ENCODE measurements around the gene GPC5. TPM values are rescaled to one million over a fixed set of nuclear protein-coding genes. Genes with fewer than 3 reads are reported as not detected.

The GPC5 gene
- total and polyA plus RNA-seq, 10 donors: 0.04 to 0.83 (median 0.26) TPM; not detected in 3

DNA sequence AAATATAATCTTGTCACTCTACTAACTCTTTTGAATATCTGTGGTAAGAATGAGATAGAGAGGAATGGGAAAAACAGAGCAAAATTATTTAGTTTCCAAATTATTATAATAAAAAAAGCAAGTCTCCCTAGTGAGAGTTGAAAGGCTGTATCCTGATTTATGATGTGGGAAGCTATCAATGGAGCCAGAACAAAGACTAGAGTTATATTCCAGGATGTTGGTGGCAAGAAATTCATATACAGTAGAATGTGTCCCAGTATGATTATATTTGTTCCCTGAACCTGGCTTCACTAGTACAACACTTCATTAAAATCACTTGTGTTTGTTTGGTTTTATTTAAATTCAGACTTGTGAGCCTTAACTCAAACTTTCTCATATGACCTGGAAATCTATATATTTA, 630.3 kb downstream of the GPC5 start:
- no peaks in the 10 kb centered on the region for H3K36me3 ChIP-seq
- H3K9me3 ChIP-seq: peaks cover 0 to 10% (median under 1%) of the 10 kb centered on the region in 8 donors
- no peak for TF ChIP-seq POLR2AphosphoS5 (IDR thresholded peaks at IDR 0.05)
- no peak for TF ChIP-seq POLR2A (IDR thresholded peaks at IDR 0.05)
- TF ChIP-seq, protein P1, sequence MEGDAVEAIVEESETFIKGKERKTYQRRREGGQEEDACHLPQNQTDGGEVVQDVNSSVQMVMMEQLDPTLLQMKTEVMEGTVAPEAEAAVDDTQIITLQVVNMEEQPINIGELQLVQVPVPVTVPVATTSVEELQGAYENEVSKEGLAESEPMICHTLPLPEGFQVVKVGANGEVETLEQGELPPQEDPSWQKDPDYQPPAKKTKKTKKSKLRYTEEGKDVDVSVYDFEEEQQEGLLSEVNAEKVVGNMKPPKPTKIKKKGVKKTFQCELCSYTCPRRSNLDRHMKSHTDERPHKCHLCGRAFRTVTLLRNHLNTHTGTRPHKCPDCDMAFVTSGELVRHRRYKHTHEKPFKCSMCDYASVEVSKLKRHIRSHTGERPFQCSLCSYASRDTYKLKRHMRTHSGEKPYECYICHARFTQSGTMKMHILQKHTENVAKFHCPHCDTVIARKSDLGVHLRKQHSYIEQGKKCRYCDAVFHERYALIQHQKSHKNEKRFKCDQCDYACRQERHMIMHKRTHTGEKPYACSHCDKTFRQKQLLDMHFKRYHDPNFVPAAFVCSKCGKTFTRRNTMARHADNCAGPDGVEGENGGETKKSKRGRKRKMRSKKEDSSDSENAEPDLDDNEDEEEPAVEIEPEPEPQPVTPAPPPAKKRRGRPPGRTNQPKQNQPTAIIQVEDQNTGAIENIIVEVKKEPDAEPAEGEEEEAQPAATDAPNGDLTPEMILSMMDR (IDR thresholded peaks at IDR 0.05 in 8 of 11, conservative IDR thresholded peaks at IDR 0.05 in 3 of 11): no peak
- no peaks in the 10 kb centered on the region for H3K27me3 ChIP-seq (replicated peaks in 1 of 7)
- DNase-seq: no peak
- no peak overlapping the region for H3K4me3 ChIP-seq
- intact Hi-C loops (cut with DNase I; ENCODE audit: low total_unique reads): no loop called here
- H3K4me1 ChIP-seq: no peaks in the 10 kb centered on the region
- H3K27ac ChIP-seq: no peak overlapping the region

DNA sequence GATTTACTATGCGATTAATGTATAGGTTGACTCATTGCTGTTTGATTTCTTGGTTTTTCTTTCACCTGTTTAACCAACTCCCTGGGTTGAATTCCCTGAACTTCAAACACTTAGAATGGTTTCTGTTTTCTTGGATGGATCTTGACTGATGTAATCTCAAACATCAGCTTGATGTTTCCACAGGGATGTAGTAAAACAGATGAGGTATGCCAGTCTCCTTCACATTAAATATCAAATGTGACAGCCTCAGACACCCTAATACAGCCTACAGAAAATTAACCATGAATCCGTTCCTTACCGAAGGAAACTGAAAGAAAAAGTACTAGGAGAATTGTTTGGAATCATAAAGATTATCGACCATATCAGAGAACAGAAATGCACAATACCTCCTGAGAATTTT, 631.2 kb downstream of the GPC5 start:
- Histone ChIP-seq H3K4me1 (no peaks in the 10 kb centered on the region), H3K9me3 (peaks cover 0 to 18% (median under 1%) of the 10 kb centered on the region in 8 donors), H3K27ac (no peak overlapping the region), H3K27me3 (replicated peaks in 1 of 7) (no peaks in the 10 kb centered on the region), H3K36me3 (no peaks in the 10 kb centered on the region), H3K4me3 (no peak overlapping the region)
- 85 to 93% (median 90%) methylated on average over 4 of the region's 4 CpGs for WGBS, 5 donors
- intact Hi-C loops (cut with DNase I; ENCODE audit: low total_unique reads): no loop called here
- TF ChIP-seq, protein P1 (IDR thresholded peaks at IDR 0.05 in 8 of 11, conservative IDR thresholded peaks at IDR 0.05 in 3 of 11): no peak
- TF ChIP-seq POLR2AphosphoS5 (IDR thresholded peaks at IDR 0.05) (no peak), POLR2A (IDR thresholded peaks at IDR 0.05) (no peak)
- no peak for DNase-seq

DNA sequence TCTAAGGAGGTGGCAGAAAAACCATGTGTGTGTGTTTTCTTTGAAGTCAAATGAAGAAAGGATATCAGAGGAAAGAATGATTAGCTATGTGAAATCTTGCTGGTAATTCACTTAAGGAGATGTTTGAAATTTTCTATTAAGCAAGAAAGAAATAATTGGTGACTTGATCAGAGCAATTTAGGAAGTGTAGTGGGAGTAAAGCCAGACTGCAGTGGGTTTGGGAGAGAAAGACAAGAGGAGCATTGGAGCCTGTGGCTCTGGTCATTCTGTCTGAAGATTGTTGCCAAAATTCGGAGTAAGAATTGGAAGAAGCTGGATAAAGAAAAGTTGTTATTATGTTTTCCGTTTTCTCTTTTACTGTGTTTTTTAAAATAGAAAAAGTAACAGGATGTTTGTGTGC, 640.5 kb downstream of the GPC5 start:
- Histone ChIP-seq H3K36me3 (no peaks in the 10 kb centered on the region), H3K9me3 (peaks cover 0 to 6% (median 0%) of the 10 kb centered on the region in 8 donors), H3K4me1 (no peaks in the 10 kb centered on the region), H3K27me3 (replicated peaks in 1 of 7) (no peaks in the 10 kb centered on the region), H3K27ac (no peak overlapping the region), H3K4me3 (no peak overlapping the region)
- 79 to 91% (median 82%) methylated on average over 2 of the region's 2 CpGs for WGBS, 5 donors
- TF ChIP-seq POLR2A (IDR thresholded peaks at IDR 0.05) (no peak), POLR2AphosphoS5 (IDR thresholded peaks at IDR 0.05) (no peak)
- TF ChIP-seq, protein P1 (IDR thresholded peaks at IDR 0.05 in 8 of 11, conservative IDR thresholded peaks at IDR 0.05 in 3 of 11): no peak
- no peak for DNase-seq
- intact Hi-C loops (cut with DNase I; ENCODE audit: low total_unique reads): no loop called here

DNA sequence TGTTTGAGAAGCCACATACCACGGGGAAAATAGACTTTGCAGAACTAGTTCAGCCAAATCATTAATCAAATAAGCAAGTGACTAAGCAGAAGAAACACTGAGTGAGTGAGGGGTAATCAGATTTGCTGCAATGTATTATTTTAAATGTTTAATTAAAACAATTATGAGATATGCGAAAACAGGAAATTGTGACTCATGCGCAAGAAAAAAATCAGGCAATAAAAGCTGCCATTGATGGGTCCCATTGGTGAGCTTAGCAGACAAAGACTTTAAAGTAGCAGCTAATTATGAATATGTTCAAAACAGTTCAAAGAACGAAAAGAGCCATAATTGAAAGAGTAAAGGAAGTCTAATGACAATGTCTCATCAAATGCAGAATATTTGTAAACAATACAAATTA, 644.1 kb downstream of the GPC5 start:
- Histone ChIP-seq H3K27me3 (replicated peaks in 1 of 7) (no peaks in the 10 kb centered on the region), H3K36me3 (no peaks in the 10 kb centered on the region), H3K4me1 (no peaks in the 10 kb centered on the region), H3K4me3 (no peak overlapping the region), H3K9me3 (no peaks in the 10 kb centered on the region), H3K27ac (no peak overlapping the region)
- intact Hi-C loops (cut with DNase I; ENCODE audit: low total_unique reads): no loop called here
- TF ChIP-seq POLR2A (IDR thresholded peaks at IDR 0.05) (no peak), POLR2AphosphoS5 (IDR thresholded peaks at IDR 0.05) (no peak)
- TF ChIP-seq, protein P1 (IDR thresholded peaks at IDR 0.05 in 8 of 11, conservative IDR thresholded peaks at IDR 0.05 in 3 of 11): no peak
- DNase-seq: no peak
- 71 to 79% (median 76%) methylated on average over 4 of the region's 4 CpGs for WGBS, 5 donors

Data from spleen (tissue), 11 donors.